ENCODE measurements around the gene SATB2.

Gene SATB2

GRCh38 chr2:199452260-199452990, 5.3 kb downstream of the SATB2 start:
- no peak for DNase-seq (ENCODE audit: low read depth)

- DNase-seq (ENCODE audit: low read depth) = no peak
Observed at GRCh38 chr2:199449956-199450355, 7.8 kb downstream of the SATB2 start.

- no peak for DNase-seq (ENCODE audit: low read depth)
Observed at GRCh38 chr2:199449455-199449854, 8.3 kb downstream of the SATB2 start.

- no peak for DNase-seq (ENCODE audit: low read depth)
Observed at GRCh38 chr2:199446996-199447576, 10.7 kb downstream of the SATB2 start.

GRCh38 chr2:199444749-199445148, 13.0 kb downstream of the SATB2 start:
- no peak for DNase-seq (ENCODE audit: low read depth)

- DNase-seq (ENCODE audit: low read depth) = no peak
Observed at GRCh38 chr2:199443589-199444130, 14.1 kb downstream of the SATB2 start.

- DNase-seq (ENCODE audit: low read depth) = no peak
Observed at GRCh38 chr2:199442173-199442572, 15.6 kb downstream of the SATB2 start.

- no peak for DNase-seq (ENCODE audit: low read depth)
Observed at GRCh38 chr2:199441759-199442158, 16.0 kb downstream of the SATB2 start.

- no peak for DNase-seq (ENCODE audit: low read depth)
Observed at GRCh38 chr2:199440118-199440517, 17.6 kb downstream of the SATB2 start.

GRCh38 chr2:199439542-199439941, 18.2 kb downstream of the SATB2 start:
- no peak for DNase-seq (ENCODE audit: low read depth)

- DNase-seq (ENCODE audit: low read depth) = no peak
Observed at GRCh38 chr2:199439066-199439465, 18.7 kb downstream of the SATB2 start.

GRCh38 chr2:199434555-199434954, 23.2 kb downstream of the SATB2 start:
- DNase-seq (ENCODE audit: low read depth) = no peak

GRCh38 chr2:199433204-199433832, 24.4 kb downstream of the SATB2 start:
- DNase-seq (ENCODE audit: low read depth) = no peak

GRCh38 chr2:199431746-199432213, 26.0 kb downstream of the SATB2 start:
- DNase-seq (ENCODE audit: low read depth) = no peak

GRCh38 chr2:199430214-199430613, 27.5 kb downstream of the SATB2 start:
- no peak for DNase-seq (ENCODE audit: low read depth)

GRCh38 chr2:199428291-199428690, 29.4 kb downstream of the SATB2 start:
- DNase-seq (ENCODE audit: low read depth) = no peak

- DNase-seq (ENCODE audit: low read depth) = no peak
Observed at GRCh38 chr2:199424160-199424559, 33.6 kb downstream of the SATB2 start.

GRCh38 chr2:199419428-199419827, 38.3 kb downstream of the SATB2 start:
- no peak for DNase-seq (ENCODE audit: low read depth)

- DNase-seq (ENCODE audit: low read depth) = no peak
Observed at GRCh38 chr2:199414465-199414864, 43.3 kb downstream of the SATB2 start.

- DNase-seq (ENCODE audit: low read depth) = no peak
Observed at GRCh38 chr2:199414001-199414400, 43.7 kb downstream of the SATB2 start.

GRCh38 chr2:199409759-199410529, 47.8 kb downstream of the SATB2 start:
- DNase-seq (ENCODE audit: low read depth) = no peak

- no peak for DNase-seq (ENCODE audit: low read depth)
Observed at GRCh38 chr2:199407421-199407820, 50.3 kb downstream of the SATB2 start.
